NCI-H187 (cell line): ENCODE data around the gene CAPNS2.
"Not testable (repeated sequence)": the region's sequence is repeated elsewhere in the genome, so short reads cannot be mapped to it uniquely, and the experiment has no call there.

ENCODE experiments used
- DNase-seq, 2 experiments: peaks; one replicate each; lab custom pipeline; 2025; lab: John Stamatoyannopoulos, UW

Gene CAPNS2

GRCh38 chr16:55568207-55568606 is 1.7 kb downstream of the CAPNS2 start:
- no peak for DNase-seq

- DNase-seq = no peak
These were observed 2.5 kb downstream of the CAPNS2 start for GRCh38 chr16:55569025-55569424.

- no peak for DNase-seq
These were observed 3.7 kb downstream of the CAPNS2 start for GRCh38 chr16:55570159-55570558.

- DNase-seq = no peak
These were observed 4.9 kb downstream of the CAPNS2 start for GRCh38 chr16:55571191-55571897.

GRCh38 chr16:55572439-55572838 is 6.0 kb downstream of the CAPNS2 start:
- DNase-seq = no peak

GRCh38 chr16:55574811-55575210 is 8.3 kb downstream of the CAPNS2 start:
- no peak for DNase-seq

GRCh38 chr16:55575496-55575895 is 9.0 kb downstream of the CAPNS2 start:
- no peak for DNase-seq

- no peak for DNase-seq
These were observed 9.9 kb downstream of the CAPNS2 start for GRCh38 chr16:55576384-55576783.

GRCh38 chr16:55577887-55578286 is 11.4 kb downstream of the CAPNS2 start:
- DNase-seq = no peak

GRCh38 chr16:55585631-55586030 is 19.1 kb downstream of the CAPNS2 start:
- DNase-seq = no peak

GRCh38 chr16:55588799-55589198 is 22.3 kb downstream of the CAPNS2 start:
- no peak for DNase-seq

GRCh38 chr16:55592306-55592705 is 25.8 kb downstream of the CAPNS2 start:
- DNase-seq = no peak

GRCh38 chr16:55597928-55598327 is 31.4 kb downstream of the CAPNS2 start:
- DNase-seq = no peak

- no peak for DNase-seq
These were observed 39.4 kb downstream of the CAPNS2 start for GRCh38 chr16:55605754-55606336.

- DNase-seq = no peak
These were observed 47.3 kb downstream of the CAPNS2 start for GRCh38 chr16:55613613-55614335.

- DNase-seq = no peak
These were observed 48.6 kb downstream of the CAPNS2 start for GRCh38 chr16:55615071-55615470.

GRCh38 chr16:55615670-55616069 is 49.2 kb downstream of the CAPNS2 start:
- DNase-seq = not testable (repeated sequence)
